Activated CD4-positive, alpha-beta T cell treated with anti-CD3 and anti-CD28 coated beads for 4 hours (primary cell): ENCODE data around the gene HIVEP2.

ENCODE experiments used
- DNase-seq, 2 donors: peaks; one replicate each; pipeline ENCODE4 v3.0.0-alpha.2; 2020

The HIVEP2 gene

GRCh38 chr6:142726616-142727015 lies 218.4 kb downstream of the HIVEP2 start:
- DNase-seq, result no peak

GRCh38 chr6:142725024-142725770 lies 219.8 kb downstream of the HIVEP2 start:
- DNase-seq, result no peak

GRCh38 chr6:142722841-142723240 lies 222.1 kb downstream of the HIVEP2 start:
- no peak for DNase-seq

- no peak for DNase-seq
Measured at GRCh38 chr6:142722012-142722411, 223.0 kb downstream of the HIVEP2 start.

- no peak for DNase-seq
Measured at GRCh38 chr6:142721215-142721920, 223.6 kb downstream of the HIVEP2 start.

- DNase-seq, result no peak
Measured at GRCh38 chr6:142718667-142719191, 226.2 kb downstream of the HIVEP2 start.

- no peak for DNase-seq
Measured at GRCh38 chr6:142716097-142716496, 228.9 kb downstream of the HIVEP2 start.

GRCh38 chr6:142714951-142715785 lies 229.8 kb downstream of the HIVEP2 start:
- no peak for DNase-seq

- no peak for DNase-seq
Measured at GRCh38 chr6:142713959-142714358, 231.0 kb downstream of the HIVEP2 start.

- DNase-seq, result no peak
Measured at GRCh38 chr6:142712231-142712630, 232.7 kb downstream of the HIVEP2 start.

GRCh38 chr6:142708651-142709050 lies 236.3 kb downstream of the HIVEP2 start:
- DNase-seq, result no peak

GRCh38 chr6:142707255-142707654 lies 237.7 kb downstream of the HIVEP2 start:
- DNase-seq, result no peak

- DNase-seq, result no peak
Measured at GRCh38 chr6:142706210-142706609, 238.8 kb downstream of the HIVEP2 start.

GRCh38 chr6:142705054-142705453 lies 239.9 kb downstream of the HIVEP2 start:
- DNase-seq, result no peak

GRCh38 chr6:142702501-142703460 lies 242.2 kb downstream of the HIVEP2 start:
- no peak for DNase-seq
